Uterus (tissue), 4 donors: ENCODE data around the gene MYBPC2. TPM values are rescaled to one million over a fixed set of nuclear protein-coding genes. Genes with fewer than 3 reads are reported as not detected.

Experiments used
- DNase-seq, 2 donors: peaks; one replicate each; pipeline ENCODE4 v3.0.0-alpha.2; 2019 to 2020
- H3K27ac ChIP-seq, 2 donors: fragments of 200-600 bp; sonication (generic); 1 replicate in 1 of 2; 2 replicates in 1 of 2; pipeline ENCODE4 v1.5.1; 2016 to 2018
- H3K27me3 ChIP-seq, 2 donors: fragments of 200-600 bp; sonication (generic); one replicate each; pipeline ENCODE4 v1.5.1; 2018 to 2019; ENCODE audit warnings: control low read depth in 1 of 2
- H3K36me3 ChIP-seq, 2 donors: fragments of 200-600 bp; sonication (generic); one replicate each; pipeline ENCODE4 v1.5.1; 2019; ENCODE audit warnings: control low read depth in 1 of 2
- H3K4me1 ChIP-seq, 2 donors: fragments of 200-600 bp; sonication (generic); one replicate each; pipeline ENCODE4 v1.5.1; 2018 to 2019; ENCODE audit warnings: control low read depth in 1 of 2
- H3K4me3 ChIP-seq, 2 donors: fragments of 200-600 bp; sonication (generic); 1 replicate in 1 of 2; 2 replicates in 1 of 2; pipeline ENCODE4 v1.5.1; 2018 to 2019; ENCODE audit warnings: mild to moderate bottlenecking in 1 of 2
- H3K9me3 ChIP-seq, 2 donors: fragments of 200-600 bp; sonication (generic); one replicate each; pipeline ENCODE4 v1.5.1; 2019; ENCODE audit warnings: control low read depth in 1 of 2
- CTCF ChIP-seq, 4 experiments: fragments of 200-600 bp in 2 of 4; fragments of 450-650 bp in 2 of 4; sonication (generic) in 2 of 4; IDR thresholded peaks; one replicate each; pipeline ENCODE4 v1.5.1; 2016 to 2019; ENCODE audit warnings: antibody characterized with exemption in 4 of 4, mild to moderate bottlenecking in 2 of 4, moderate library complexity in 1 of 4
- POLR2A ChIP-seq, 2 donors: fragments of 450-650 bp; IDR thresholded peaks; one replicate each; pipeline ENCODE4 v1.6.1; 2016; ENCODE audit warnings: antibody characterized with exemption in 2 of 2, mild to moderate bottlenecking in 1 of 2, moderate library complexity in 1 of 2
- intact Hi-C: fragments of 100-400 bp; cut with DNase I; formaldehyde crosslinking; loops from one replicate; pipeline ENCODE4 v1.15.1; 2023; ENCODE audit warnings: low total_unique reads
- total RNA-seq, 4 donors: library from RNA; depleted of rRNA in 3 of 4; stranded (reverse); fragments of >200 nt in 3 of 4; gene quantifications; one replicate each; pipeline versions ENCODE4 v1.1.0 to v1.2.4, GENCODE V29; 2014 to 2023
- donor health status: DM: yes; HTN: yes; CAD: no.

MYBPC2 gene
- total RNA-seq, 4 donors from 2014 or later: 0.24 to 0.28 TPM; not detected in 2

GRCh38 chr19:50477751-50478515 is 45.2 kb downstream of the MYBPC2 start:
- no peak overlapping the region for H3K4me3 ChIP-seq
- DNase-seq: no peak
- intact Hi-C loops: no loop called here

GRCh38 chr19:50478901-50479715 is 46.4 kb downstream of the MYBPC2 start:
- H3K27me3 ChIP-seq: no peaks in the 10 kb centered on the region
- no peak for DNase-seq
- no peak overlapping the region for H3K4me3 ChIP-seq
- intact Hi-C loops: no loop called here
- H3K36me3 ChIP-seq: no peaks in the 10 kb centered on the region
- no peak overlapping the region for H3K27ac ChIP-seq
- H3K4me1 ChIP-seq: peaks cover 0 to 10% of the 10 kb centered on the region in 2 donors
- no peaks in the 10 kb centered on the region for H3K9me3 ChIP-seq
- TF ChIP-seq POLR2A (IDR thresholded peaks at IDR 0.05) (no peak), CTCF (IDR thresholded peaks at IDR 0.05) (no peak)

More at GRCh38 chr19:50477751-50478515, 45.2 kb downstream of the MYBPC2 start:
- Histone ChIP-seq H3K27ac (no peak overlapping the region), H3K36me3 (no peaks in the 10 kb centered on the region), H3K27me3 (no peaks in the 10 kb centered on the region), H3K9me3 (no peaks in the 10 kb centered on the region), H3K4me1 (peaks cover 0 to 10% of the 10 kb centered on the region in 2 donors)
- no peak for TF ChIP-seq POLR2A (IDR thresholded peaks at IDR 0.05)

- H3K36me3 ChIP-seq: no peaks in the 10 kb centered on the region
- no peak for DNase-seq
- TF ChIP-seq CTCF (IDR thresholded peaks at IDR 0.05): no peak
- TF ChIP-seq POLR2A (IDR thresholded peaks at IDR 0.05): no peak
These were observed 47.1 kb downstream of the MYBPC2 start for GRCh38 chr19:50479761-50480251.

GRCh38 chr19:50480281-50481111 is 47.8 kb downstream of the MYBPC2 start:
- H3K36me3 ChIP-seq: no peaks in the 10 kb centered on the region
- intact Hi-C loops: no loop called here
- H3K27me3 ChIP-seq: no peaks in the 10 kb centered on the region
- no peak overlapping the region for H3K27ac ChIP-seq
- no peaks in the 10 kb centered on the region for H3K9me3 ChIP-seq
- H3K4me1 ChIP-seq: peaks cover 0 to 10% of the 10 kb centered on the region in 2 donors
- no peak overlapping the region for H3K4me3 ChIP-seq
- TF ChIP-seq CTCF (IDR thresholded peaks at IDR 0.05): no peak
- no peak for TF ChIP-seq POLR2A (IDR thresholded peaks at IDR 0.05)
- DNase-seq: no peak

More at GRCh38 chr19:50479761-50480251, 47.1 kb downstream of the MYBPC2 start:
- Histone ChIP-seq H3K27me3 (no peaks in the 10 kb centered on the region), H3K9me3 (no peaks in the 10 kb centered on the region), H3K4me1 (peaks cover 0 to 10% of the 10 kb centered on the region in 2 donors), H3K27ac (no peak overlapping the region), H3K4me3 (no peak overlapping the region)
- intact Hi-C loops: no loop called here
